ENCODE measurements around the gene CMIP. TPM values are rescaled to one million over a fixed set of nuclear protein-coding genes. Genes with fewer than 3 reads are reported as not detected.

CMIP gene
- polyA plus RNA-seq, 1 of the 3 experiments (the other 2 are of a cell fraction) = 5.4 TPM

DNA sequence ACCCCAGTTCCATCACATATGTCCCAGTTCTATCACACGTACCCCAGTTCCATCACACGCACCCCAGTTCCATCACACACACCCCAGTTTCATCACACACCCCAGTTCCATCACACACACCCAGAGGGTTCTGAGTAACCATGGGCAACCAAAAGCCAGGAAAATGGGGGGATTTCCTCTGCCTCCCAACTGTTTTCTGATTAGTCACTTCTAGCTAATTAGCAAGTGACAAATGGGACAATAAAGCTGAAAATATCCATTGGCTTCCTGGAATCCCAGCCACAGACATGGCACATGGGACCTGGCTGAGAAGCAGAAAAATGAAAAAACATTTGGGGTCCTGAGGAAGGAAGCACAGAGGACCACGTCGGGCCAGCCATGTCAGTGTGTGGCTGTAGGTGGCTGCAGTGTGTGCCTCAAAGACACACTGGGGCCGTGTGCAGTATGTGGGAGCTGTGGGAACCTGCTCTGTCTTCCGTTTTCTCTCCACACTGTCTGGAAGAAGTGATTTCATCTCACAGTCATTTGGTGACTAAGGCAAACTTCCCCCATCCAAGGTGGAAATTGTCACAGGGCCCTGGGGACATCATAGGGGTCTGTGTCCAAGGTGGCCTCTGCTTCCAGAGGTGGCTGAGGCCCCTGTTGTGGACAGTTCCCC, 106.7 kb downstream of the CMIP start:
- Histone ChIP-seq H4K20me1 (ENCODE audit: insufficient read depth) (no peaks in the 10 kb centered on the region), H3K36me3 (replicated peaks in 1 of 2; ENCODE audit: control insufficient read depth in 1 of 2, insufficient read depth in 2 of 2, low read length in 1 of 2) (no peaks in the 10 kb centered on the region), H3K4me3 (ENCODE audit: low read depth in 2 of 2, low read length in 1 of 2) (no peak overlapping the region), H3K27me3 (ENCODE audit: insufficient read depth) (no peaks in the 10 kb centered on the region), H3F3A (replicated peaks; ENCODE audit: insufficient read depth) (no peaks in the 10 kb centered on the region), H3K4me2 (0 out of 2 replicates have a peak overlapping the region, but pooled peaks have one; percentile 33), H2AFZ (ENCODE audit: low read depth) (no peak overlapping the region), H3K79me2 (ENCODE audit: insufficient read depth) (peaks cover 16% of the 10 kb centered on the region; the same call in 1 of the 2 replicates), H3K4me1 (ENCODE audit: control insufficient read depth in 1 of 2, insufficient read depth in 2 of 2, low read depth in 1 of 2, low read length in 1 of 2) (peaks cover 0 to 43% of the 10 kb centered on the region in 2 experiments; a peak in 2 of 4 replicates), H3K9me2 (no peaks in the 10 kb centered on the region), H3K9me3 (no peaks in the 10 kb centered on the region), H3K27ac (ENCODE audit: low read depth in 2 of 2, low read length in 1 of 2) (peak overlapping the region in 1 of 2 experiments; percentile 72; a peak in 3 of 4 replicates), H3K9ac (peak overlapping the region; percentile 21; the same call in 1 of the 2 replicates)
- CTCF ChIA-PET = interaction anchor here (1.0 kb wide), 1 partner anchor 108 kb away, joined by 4 read pairs; no protein-coding TSS in a partner anchor
- POLR2A ChIA-PET = interaction anchor here (0.5 kb wide), 1 partner anchor 25 kb away, joined by 3 read pairs; no protein-coding TSS in a partner anchor
- peak; percentile 45 for DNase-seq
- TF ChIP-seq, protein P1, sequence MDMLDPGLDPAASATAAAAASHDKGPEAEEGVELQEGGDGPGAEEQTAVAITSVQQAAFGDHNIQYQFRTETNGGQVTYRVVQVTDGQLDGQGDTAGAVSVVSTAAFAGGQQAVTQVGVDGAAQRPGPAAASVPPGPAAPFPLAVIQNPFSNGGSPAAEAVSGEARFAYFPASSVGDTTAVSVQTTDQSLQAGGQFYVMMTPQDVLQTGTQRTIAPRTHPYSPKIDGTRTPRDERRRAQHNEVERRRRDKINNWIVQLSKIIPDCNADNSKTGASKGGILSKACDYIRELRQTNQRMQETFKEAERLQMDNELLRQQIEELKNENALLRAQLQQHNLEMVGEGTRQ (IDR thresholded peaks at IDR 0.05; ENCODE audit: borderline replicate concordance, low read depth, low read length) = no peak
- 0 out of 2 replicates have a peak, but pooled peaks have one; percentile 11 for TF ChIP-seq FOSL2 (IDR thresholded peaks at IDR 0.05; ENCODE audit: borderline replicate concordance, low read depth)
- 67% methylated on average over 6 of the region's 6 CpGs for WGBS (ENCODE audit: low lambda C conversion rate)

DNA sequence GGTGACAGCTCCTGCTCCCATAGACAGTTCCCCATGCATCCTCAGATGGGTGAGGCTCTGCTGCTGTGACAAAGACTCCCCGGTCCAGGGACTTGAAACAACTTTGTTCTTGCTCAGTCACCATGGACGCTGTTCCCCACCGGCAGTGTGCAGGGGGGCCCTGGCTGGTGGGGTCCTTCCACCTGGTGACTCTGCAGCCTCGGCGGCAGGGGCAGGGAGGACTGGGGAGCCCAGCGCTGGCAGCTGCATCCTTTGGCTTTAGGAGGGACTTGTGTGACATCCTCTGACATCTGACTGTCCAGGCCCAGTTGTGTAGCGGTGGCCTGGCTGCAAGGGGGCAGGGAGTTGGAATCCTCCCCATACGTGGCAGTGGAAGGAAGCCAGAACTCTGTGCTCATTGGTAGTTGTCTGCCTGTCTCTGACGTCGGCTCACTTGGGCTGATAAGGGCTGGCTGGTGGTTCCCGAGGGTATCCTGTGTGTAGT, 107.3 kb downstream of the CMIP start:
- CTCF ChIA-PET = interaction anchor here (1.0 kb wide), 1 partner anchor 108 kb away, joined by 4 read pairs; no protein-coding TSS in a partner anchor
- Histone ChIP-seq H3K9me3 (no peaks in the 10 kb centered on the region), H3K9me2 (no peaks in the 10 kb centered on the region), H3K36me3 (replicated peaks in 1 of 2; ENCODE audit: control insufficient read depth in 1 of 2, insufficient read depth in 2 of 2, low read length in 1 of 2) (no peaks in the 10 kb centered on the region), H3K27me3 (ENCODE audit: insufficient read depth) (no peaks in the 10 kb centered on the region), H3K79me2 (ENCODE audit: insufficient read depth) (peaks cover 16% of the 10 kb centered on the region; the same call in 1 of the 2 replicates), H3K4me1 (ENCODE audit: control insufficient read depth in 1 of 2, insufficient read depth in 2 of 2, low read depth in 1 of 2, low read length in 1 of 2) (peaks cover 0 to 43% of the 10 kb centered on the region in 2 experiments; a peak in 2 of 4 replicates), H3K9ac (no peak overlapping the region), H3K27ac (ENCODE audit: low read depth in 2 of 2, low read length in 1 of 2) (peak overlapping the region in 1 of 2 experiments; percentile 72; a peak in 2 of 4 replicates), H3K4me2 (no peak overlapping the region), H3K4me3 (ENCODE audit: low read depth in 2 of 2, low read length in 1 of 2) (no peak overlapping the region), H3F3A (replicated peaks; ENCODE audit: insufficient read depth) (no peaks in the 10 kb centered on the region), H4K20me1 (ENCODE audit: insufficient read depth) (no peaks in the 10 kb centered on the region), H2AFZ (ENCODE audit: low read depth) (no peak overlapping the region)
- 75% methylated on average over 3 of the region's 11 CpGs for WGBS (ENCODE audit: low lambda C conversion rate)
- POLR2A ChIA-PET = interaction anchor here (0.5 kb wide), 1 partner anchor 26 kb away, joined by 3 read pairs; no protein-coding TSS in a partner anchor
- peak; percentile 80 for DNase-seq
- TF ChIP-seq, protein P2, sequence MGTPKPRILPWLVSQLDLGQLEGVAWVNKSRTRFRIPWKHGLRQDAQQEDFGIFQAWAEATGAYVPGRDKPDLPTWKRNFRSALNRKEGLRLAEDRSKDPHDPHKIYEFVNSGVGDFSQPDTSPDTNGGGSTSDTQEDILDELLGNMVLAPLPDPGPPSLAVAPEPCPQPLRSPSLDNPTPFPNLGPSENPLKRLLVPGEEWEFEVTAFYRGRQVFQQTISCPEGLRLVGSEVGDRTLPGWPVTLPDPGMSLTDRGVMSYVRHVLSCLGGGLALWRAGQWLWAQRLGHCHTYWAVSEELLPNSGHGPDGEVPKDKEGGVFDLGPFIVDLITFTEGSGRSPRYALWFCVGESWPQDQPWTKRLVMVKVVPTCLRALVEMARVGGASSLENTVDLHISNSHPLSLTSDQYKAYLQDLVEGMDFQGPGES (IDR thresholded peaks at IDR 0.05; ENCODE audit: low read depth, low read length) = no peak
- TF ChIP-seq FOSL2 (IDR thresholded peaks at IDR 0.05; ENCODE audit: borderline replicate concordance, low read depth) = no peak
- no peak for TF ChIP-seq EZH2phosphoT487 (IDR thresholded peaks at IDR 0.05; ENCODE audit: borderline replicate concordance, low read depth)

DNA sequence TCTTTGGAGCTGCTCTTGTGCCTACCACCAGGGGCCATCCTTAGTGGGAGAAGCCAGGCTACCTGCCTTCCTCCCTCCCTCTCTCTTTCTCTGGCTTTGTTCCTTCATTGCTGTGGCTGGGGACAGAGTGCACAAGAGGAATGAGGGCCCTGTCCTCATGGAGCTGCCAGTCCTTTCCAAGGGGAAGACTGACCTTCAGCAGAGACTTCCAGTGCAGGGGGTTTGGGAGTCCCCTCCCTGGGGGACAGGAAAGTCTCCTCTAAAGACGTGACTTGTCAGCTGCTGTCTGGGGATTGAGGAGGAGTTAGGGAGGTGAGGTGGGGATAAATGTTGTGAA, 108.1 kb downstream of the CMIP start:
- H3K9me3 ChIP-seq = no peaks in the 10 kb centered on the region
- ChIA-PET POLR2A (no interaction called here), CTCF (no interaction called here)
- no peak overlapping the region for H3K4me2 ChIP-seq
- H3K36me3 ChIP-seq (replicated peaks in 1 of 2; ENCODE audit: control insufficient read depth in 1 of 2, insufficient read depth in 2 of 2, low read length in 1 of 2) = no peaks in the 10 kb centered on the region
- no peaks in the 10 kb centered on the region for H3K27me3 ChIP-seq (ENCODE audit: insufficient read depth)
- H3F3A ChIP-seq (replicated peaks; ENCODE audit: insufficient read depth) = no peaks in the 10 kb centered on the region
- WGBS (ENCODE audit: low lambda C conversion rate) = 80% methylated on average over 1 of the region's 1 CpG
- H4K20me1 ChIP-seq (ENCODE audit: insufficient read depth) = no peaks in the 10 kb centered on the region
- no peak for DNase-seq
- H3K79me2 ChIP-seq (ENCODE audit: insufficient read depth) = peaks cover 16% of the 10 kb centered on the region; the same call in 1 of the 2 replicates
- no peak overlapping the region for H2AFZ ChIP-seq (ENCODE audit: low read depth)
- H3K4me1 ChIP-seq (ENCODE audit: control insufficient read depth in 1 of 2, insufficient read depth in 2 of 2, low read depth in 1 of 2, low read length in 1 of 2) = peaks cover 0 to 43% of the 10 kb centered on the region in 2 experiments; a peak in 2 of 4 replicates
- H3K4me3 ChIP-seq (ENCODE audit: low read depth in 2 of 2, low read length in 1 of 2) = no peak overlapping the region
- H3K9ac ChIP-seq = no peak overlapping the region
- peak overlapping the region in 1 of 2 experiments; percentile 72; a peak in 2 of 4 replicates for H3K27ac ChIP-seq (ENCODE audit: low read depth in 2 of 2, low read length in 1 of 2)
- H3K9me2 ChIP-seq = no peaks in the 10 kb centered on the region
- no peak for TF ChIP-seq GABPA (IDR thresholded peaks at IDR 0.05; ENCODE audit: low read depth)
- TF ChIP-seq, protein P3, sequence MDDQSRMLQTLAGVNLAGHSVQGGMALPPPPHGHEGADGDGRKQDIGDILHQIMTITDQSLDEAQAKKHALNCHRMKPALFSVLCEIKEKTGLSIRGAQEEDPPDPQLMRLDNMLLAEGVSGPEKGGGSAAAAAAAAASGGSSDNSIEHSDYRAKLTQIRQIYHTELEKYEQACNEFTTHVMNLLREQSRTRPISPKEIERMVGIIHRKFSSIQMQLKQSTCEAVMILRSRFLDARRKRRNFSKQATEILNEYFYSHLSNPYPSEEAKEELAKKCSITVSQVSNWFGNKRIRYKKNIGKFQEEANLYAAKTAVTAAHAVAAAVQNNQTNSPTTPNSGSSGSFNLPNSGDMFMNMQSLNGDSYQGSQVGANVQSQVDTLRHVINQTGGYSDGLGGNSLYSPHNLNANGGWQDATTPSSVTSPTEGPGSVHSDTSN (IDR thresholded peaks at IDR 0.05) = no peak
- TF ChIP-seq FOXM1 (IDR thresholded peaks at IDR 0.05; ENCODE audit: low read depth) = no peak
- TF ChIP-seq MXI1 (IDR thresholded peaks at IDR 0.05; ENCODE audit: low read depth, low read length) = no peak
- TF ChIP-seq RFX5 (IDR thresholded peaks at IDR 0.05; ENCODE audit: low read length) = no peak
- no peak for TF ChIP-seq MEF2A (IDR thresholded peaks at IDR 0.05; ENCODE audit: borderline replicate concordance, low read depth)
- TF ChIP-seq FOXJ3 (CRISPR knock-in tag; IDR thresholded peaks at IDR 0.05) = no peak
- TF ChIP-seq, protein P4, sequence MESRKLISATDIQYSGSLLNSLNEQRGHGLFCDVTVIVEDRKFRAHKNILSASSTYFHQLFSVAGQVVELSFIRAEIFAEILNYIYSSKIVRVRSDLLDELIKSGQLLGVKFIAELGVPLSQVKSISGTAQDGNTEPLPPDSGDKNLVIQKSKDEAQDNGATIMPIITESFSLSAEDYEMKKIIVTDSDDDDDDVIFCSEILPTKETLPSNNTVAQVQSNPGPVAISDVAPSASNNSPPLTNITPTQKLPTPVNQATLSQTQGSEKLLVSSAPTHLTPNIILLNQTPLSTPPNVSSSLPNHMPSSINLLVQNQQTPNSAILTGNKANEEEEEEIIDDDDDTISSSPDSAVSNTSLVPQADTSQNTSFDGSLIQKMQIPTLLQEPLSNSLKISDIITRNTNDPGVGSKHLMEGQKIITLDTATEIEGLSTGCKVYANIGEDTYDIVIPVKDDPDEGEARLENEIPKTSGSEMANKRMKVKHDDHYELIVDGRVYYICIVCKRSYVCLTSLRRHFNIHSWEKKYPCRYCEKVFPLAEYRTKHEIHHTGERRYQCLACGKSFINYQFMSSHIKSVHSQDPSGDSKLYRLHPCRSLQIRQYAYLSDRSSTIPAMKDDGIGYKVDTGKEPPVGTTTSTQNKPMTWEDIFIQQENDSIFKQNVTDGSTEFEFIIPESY (IDR thresholded peaks at IDR 0.05; ENCODE audit: borderline replicate concordance, low read depth) = no peak
- TF ChIP-seq NRF1 (IDR thresholded peaks at IDR 0.05; ENCODE audit: low read depth, low read length) = no peak
- no peak for TF ChIP-seq EP300 (IDR thresholded peaks at IDR 0.05; ENCODE audit: borderline replicate concordance in 1 of 2, low read depth in 1 of 2, low read length in 1 of 2)
- no peak for TF ChIP-seq ELF1 (IDR thresholded peaks at IDR 0.05)

Measured in SK-N-SH (cell line).